ENCODE results near the gene DUXA.
"Not testable (repeated sequence)": the region's sequence is repeated elsewhere in the genome, so short reads cannot be mapped to it uniquely, and the experiment has no call there.

Gene DUXA

GRCh38 chr19:57152921-57153320 is 14.4 kb downstream of the DUXA start:
- Histone ChIP-seq H3K4me1 (ENCODE audit: control insufficient read depth, insufficient read depth, low read length) (no peaks in the 10 kb centered on the region), H3K9me3 (ENCODE audit: control insufficient read depth, low read length) (no peaks in the 10 kb centered on the region), H3K9ac (ENCODE audit: low read length) (no peak overlapping the region), H3K27me3 (ENCODE audit: control insufficient read depth, insufficient read depth, low read length) (no peaks in the 10 kb centered on the region), H3K36me3 (ENCODE audit: control insufficient read depth, insufficient read depth, low read length) (no peaks in the 10 kb centered on the region), H3K4me3 (ENCODE audit: low read length) (no peak overlapping the region)

- Histone ChIP-seq H3K4me1 (ENCODE audit: control insufficient read depth, insufficient read depth, low read length) (no peaks in the 10 kb centered on the region), H3K4me3 (ENCODE audit: low read length) (no peak overlapping the region), H3K36me3 (ENCODE audit: control insufficient read depth, insufficient read depth, low read length) (no peaks in the 10 kb centered on the region)
These were observed 25.6 kb downstream of the DUXA start for GRCh38 chr19:57141699-57142098.

GRCh38 chr19:57135797-57136196 is 31.5 kb downstream of the DUXA start:
- H3K27me3 ChIP-seq (ENCODE audit: control insufficient read depth, insufficient read depth, low read length), result no peaks in the 10 kb centered on the region
- H3K9me3 ChIP-seq (ENCODE audit: control insufficient read depth, low read length), result no peaks in the 10 kb centered on the region
- no peak overlapping the region for H3K9ac ChIP-seq (ENCODE audit: low read length)
- H3K4me1 ChIP-seq (ENCODE audit: control insufficient read depth, insufficient read depth, low read length), result no peaks in the 10 kb centered on the region
- no peak overlapping the region for H3K4me3 ChIP-seq (ENCODE audit: low read length)
- no peaks in the 10 kb centered on the region for H3K36me3 ChIP-seq (ENCODE audit: control insufficient read depth, insufficient read depth, low read length)

More at GRCh38 chr19:57141699-57142098, 25.6 kb downstream of the DUXA start:
- Histone ChIP-seq H3K9ac (ENCODE audit: low read length) (no peak overlapping the region), H3K27me3 (ENCODE audit: control insufficient read depth, insufficient read depth, low read length) (no peaks in the 10 kb centered on the region), H3K9me3 (ENCODE audit: control insufficient read depth, low read length) (no peaks in the 10 kb centered on the region)

GRCh38 chr19:57127403-57127802 is 39.9 kb downstream of the DUXA start:
- H3K4me1 ChIP-seq (ENCODE audit: control insufficient read depth, insufficient read depth, low read length); H3K9me3 ChIP-seq (ENCODE audit: control insufficient read depth, low read length); H3K36me3 ChIP-seq (ENCODE audit: control insufficient read depth, insufficient read depth, low read length); H3K4me3 ChIP-seq (ENCODE audit: low read length); H3K27me3 ChIP-seq (ENCODE audit: control insufficient read depth, insufficient read depth, low read length); H3K9ac ChIP-seq (ENCODE audit: low read length): not testable (repeated sequence)

- no peaks in the 10 kb centered on the region for H3K4me1 ChIP-seq (ENCODE audit: control insufficient read depth, insufficient read depth, low read length)
- H3K9me3 ChIP-seq (ENCODE audit: control insufficient read depth, low read length), result no peaks in the 10 kb centered on the region
- H3K36me3 ChIP-seq (ENCODE audit: control insufficient read depth, insufficient read depth, low read length), result no peaks in the 10 kb centered on the region
- H3K9ac ChIP-seq (ENCODE audit: low read length), result no peak overlapping the region
- H3K4me3 ChIP-seq (ENCODE audit: low read length), result no peak overlapping the region
- H3K27me3 ChIP-seq (ENCODE audit: control insufficient read depth, insufficient read depth, low read length), result no peaks in the 10 kb centered on the region
These were observed 43.4 kb downstream of the DUXA start for GRCh38 chr19:57123882-57124281.

GRCh38 chr19:57118848-57119247 is 48.4 kb downstream of the DUXA start:
- Histone ChIP-seq H3K4me1 (ENCODE audit: control insufficient read depth, insufficient read depth, low read length) (no peaks in the 10 kb centered on the region), H3K9ac (ENCODE audit: low read length) (no peak overlapping the region), H3K9me3 (ENCODE audit: control insufficient read depth, low read length) (no peaks in the 10 kb centered on the region), H3K4me3 (ENCODE audit: low read length) (no peak overlapping the region), H3K36me3 (ENCODE audit: control insufficient read depth, insufficient read depth, low read length) (no peaks in the 10 kb centered on the region), H3K27me3 (ENCODE audit: control insufficient read depth, insufficient read depth, low read length) (no peaks in the 10 kb centered on the region)

GRCh38 chr19:57113501-57113900 is 53.8 kb downstream of the DUXA start:
- not testable (repeated sequence) for H3K9me3 ChIP-seq (ENCODE audit: control insufficient read depth, low read length); H3K27me3 ChIP-seq (ENCODE audit: control insufficient read depth, insufficient read depth, low read length); H3K9ac ChIP-seq (ENCODE audit: low read length); H3K4me1 ChIP-seq (ENCODE audit: control insufficient read depth, insufficient read depth, low read length); H3K36me3 ChIP-seq (ENCODE audit: control insufficient read depth, insufficient read depth, low read length); H3K4me3 ChIP-seq (ENCODE audit: low read length)

- Histone ChIP-seq H3K27me3 (ENCODE audit: control insufficient read depth, insufficient read depth, low read length) (no peaks in the 10 kb centered on the region), H3K9ac (ENCODE audit: low read length) (no peak overlapping the region), H3K9me3 (ENCODE audit: control insufficient read depth, low read length) (no peaks in the 10 kb centered on the region), H3K4me1 (ENCODE audit: control insufficient read depth, insufficient read depth, low read length) (no peaks in the 10 kb centered on the region), H3K4me3 (ENCODE audit: low read length) (no peak overlapping the region), H3K36me3 (ENCODE audit: control insufficient read depth, insufficient read depth, low read length) (no peaks in the 10 kb centered on the region)
These were observed 56.0 kb downstream of the DUXA start for GRCh38 chr19:57111329-57111644.

GRCh38 chr19:57110592-57111328 is 56.5 kb downstream of the DUXA start:
- Histone ChIP-seq H3K4me1 (ENCODE audit: control insufficient read depth, insufficient read depth, low read length) (no peaks in the 10 kb centered on the region), H3K9me3 (ENCODE audit: control insufficient read depth, low read length) (no peaks in the 10 kb centered on the region), H3K36me3 (ENCODE audit: control insufficient read depth, insufficient read depth, low read length) (no peaks in the 10 kb centered on the region), H3K4me3 (ENCODE audit: low read length) (no peak overlapping the region), H3K27me3 (ENCODE audit: control insufficient read depth, insufficient read depth, low read length) (no peaks in the 10 kb centered on the region), H3K9ac (ENCODE audit: low read length) (no peak overlapping the region)

GRCh38 chr19:57106722-57107235 is 60.5 kb downstream of the DUXA start:
- Histone ChIP-seq H3K27me3 (ENCODE audit: control insufficient read depth, insufficient read depth, low read length) (no peaks in the 10 kb centered on the region), H3K4me1 (ENCODE audit: control insufficient read depth, insufficient read depth, low read length) (no peaks in the 10 kb centered on the region), H3K4me3 (ENCODE audit: low read length) (no peak overlapping the region), H3K36me3 (ENCODE audit: control insufficient read depth, insufficient read depth, low read length) (no peaks in the 10 kb centered on the region), H3K9ac (ENCODE audit: low read length) (no peak overlapping the region), H3K9me3 (ENCODE audit: control insufficient read depth, low read length) (no peaks in the 10 kb centered on the region)

- Histone ChIP-seq H3K27me3 (ENCODE audit: control insufficient read depth, insufficient read depth, low read length) (no peaks in the 10 kb centered on the region), H3K9me3 (ENCODE audit: control insufficient read depth, low read length) (no peaks in the 10 kb centered on the region), H3K9ac (ENCODE audit: low read length) (no peak overlapping the region), H3K4me3 (ENCODE audit: low read length) (no peak overlapping the region), H3K36me3 (ENCODE audit: control insufficient read depth, insufficient read depth, low read length) (no peaks in the 10 kb centered on the region), H3K4me1 (ENCODE audit: control insufficient read depth, insufficient read depth, low read length) (no peaks in the 10 kb centered on the region)
These were observed 61.1 kb downstream of the DUXA start for GRCh38 chr19:57105976-57106721.
